Right ventricle myocardium superior (tissue), 1 donor: ENCODE measurements around the gene PHTF1. TPM values are rescaled to one million over a fixed set of nuclear protein-coding genes. Genes with fewer than 3 reads are reported as not detected.

Experiments
- ATAC-seq: fragments of 200-7000 bp; cut with Tn5 transposase; one replicate; pipeline ENCODE4 v1.9.1; 2020; ENCODE audit warnings: mild to moderate bottlenecking; ENCODE audit not compliant: poor library complexity
- DNase-seq: peaks from one replicate; pipeline ENCODE4 v3.0.0-alpha.2; 2020
- intact Hi-C: fragments of 100-400 bp; cut with DNase I; formaldehyde crosslinking; loops from one replicate; pipeline ENCODE4 v1.11.2; 2022
- total RNA-seq: library from RNA; stranded (reverse); fragmentation: NEBNext Ultra II Directional; extraction: Animal tissue kit (Norgen Biotek cat#: 25700); gene quantifications from one replicate; pipeline ENCODE4 v1.2.1, GENCODE V29; 2021
- donor health status: DM: no; HTN: yes; CAD: no; lungs with severe emphysema.

The PHTF1 gene
- total RNA-seq, 1 donor from 2014 or later = 6.5 TPM

DNA sequence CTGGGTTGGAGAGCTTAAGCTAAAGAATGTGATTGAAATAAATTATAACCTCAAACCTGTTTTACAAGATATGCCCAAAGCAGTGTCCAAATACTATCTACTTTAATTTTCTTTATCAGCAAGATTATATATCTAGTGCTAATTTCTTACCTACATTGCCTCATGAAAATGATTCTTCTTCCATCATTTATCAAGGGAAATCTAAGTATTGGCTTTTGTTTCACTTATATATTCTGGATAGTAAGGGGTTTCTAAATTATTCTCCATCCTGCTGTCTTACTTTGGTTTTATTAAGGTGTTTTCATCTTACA lies 81.2 kb downstream of the PHTF1 start:
- intact Hi-C loops = no loop called here
- DNase-seq = no peak
- no peak for ATAC-seq

DNA sequence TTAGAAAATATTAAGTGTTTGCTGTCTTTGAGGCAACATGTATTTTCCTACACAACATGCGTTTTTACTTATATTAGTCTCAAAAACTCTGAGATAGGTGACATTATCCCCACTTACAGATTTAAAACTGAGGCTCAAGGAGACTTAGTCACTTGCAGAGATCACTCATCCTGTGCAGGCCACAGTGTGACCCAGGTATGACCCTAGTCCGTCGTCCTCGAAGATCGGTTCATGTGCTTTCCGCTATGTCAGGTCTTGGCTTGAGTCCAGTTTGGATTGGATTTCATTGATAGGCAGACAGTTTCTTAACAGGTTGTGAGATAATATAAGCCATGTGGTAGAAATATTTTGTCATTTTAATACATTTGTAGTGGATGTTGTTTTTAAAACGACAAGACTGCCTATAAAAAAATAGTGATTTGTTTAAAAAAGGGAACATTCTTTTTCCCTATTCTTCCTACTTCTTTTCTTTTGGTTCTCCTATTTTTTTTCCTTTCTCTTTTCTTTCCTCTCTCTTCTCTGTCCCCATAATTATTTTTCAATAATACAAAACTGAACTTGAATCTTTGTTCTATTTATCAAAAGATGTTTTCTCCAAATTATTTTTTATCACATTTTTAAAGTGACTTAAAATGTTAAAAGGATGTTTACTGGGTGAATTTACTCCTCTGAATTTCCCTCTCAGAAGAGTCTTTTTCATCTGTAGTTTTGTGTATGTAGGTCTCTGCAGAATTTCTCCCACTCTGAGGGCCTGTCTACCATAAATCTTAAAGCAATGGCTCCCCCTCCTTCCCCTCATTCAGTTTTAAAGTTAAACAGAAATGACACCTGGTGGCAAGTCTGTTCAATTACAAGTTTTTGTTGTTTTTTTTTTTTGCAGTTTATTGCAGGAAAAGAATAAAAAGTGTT lies 81.8 kb downstream of the PHTF1 start:
- no peak for DNase-seq
- intact Hi-C loops = loop anchor here (2.0 kb wide), 1 partner anchor 537 kb away; no protein-coding TSS in a partner anchor
- peak; percentile 76 for ATAC-seq

DNA sequence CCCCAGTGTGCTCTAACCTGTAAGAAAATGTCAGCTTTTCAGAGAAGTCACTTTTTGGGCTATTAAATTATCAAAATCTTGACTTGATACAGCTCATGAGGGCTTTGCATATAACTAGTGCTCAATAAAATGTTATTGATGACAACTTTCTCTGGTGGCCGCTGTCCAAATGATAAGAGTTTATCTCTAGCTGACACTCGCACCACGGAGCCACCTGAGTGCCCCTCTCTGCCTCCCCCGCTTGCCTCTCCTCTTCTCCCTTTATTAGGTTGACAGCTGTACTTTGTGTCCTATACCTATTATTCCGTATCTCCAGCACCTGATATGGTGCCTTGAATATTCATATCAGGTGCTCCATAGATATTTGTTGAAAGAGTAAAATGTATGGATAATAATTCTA lies 82.8 kb downstream of the PHTF1 start:
- intact Hi-C loops = loop anchor here (2.0 kb wide), 1 partner anchor 536 kb away; no protein-coding TSS in a partner anchor
- DNase-seq (no peak), ATAC-seq (no peak)

DNA sequence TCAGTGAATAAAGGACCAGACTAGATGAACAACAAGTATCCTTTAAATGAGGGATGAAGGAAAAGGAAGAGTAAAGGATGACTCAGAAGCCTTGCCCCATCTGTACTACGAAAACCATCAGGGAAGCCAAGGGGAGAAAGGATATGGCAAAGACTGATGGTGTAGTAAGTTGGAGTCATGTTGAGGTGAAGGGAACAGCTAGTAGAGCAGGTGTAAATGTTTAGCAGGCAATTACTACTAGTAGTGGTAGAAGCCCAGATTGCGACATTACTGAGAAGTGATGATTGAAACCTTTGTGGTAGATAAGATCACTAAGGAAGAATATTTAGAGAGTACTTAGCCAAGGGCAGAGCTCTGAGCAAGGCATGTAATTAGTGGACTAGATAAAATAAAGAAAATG lies 84.0 kb downstream of the PHTF1 start:
- DNase-seq (no peak), ATAC-seq (no peak)
- intact Hi-C loops = no loop called here

DNA sequence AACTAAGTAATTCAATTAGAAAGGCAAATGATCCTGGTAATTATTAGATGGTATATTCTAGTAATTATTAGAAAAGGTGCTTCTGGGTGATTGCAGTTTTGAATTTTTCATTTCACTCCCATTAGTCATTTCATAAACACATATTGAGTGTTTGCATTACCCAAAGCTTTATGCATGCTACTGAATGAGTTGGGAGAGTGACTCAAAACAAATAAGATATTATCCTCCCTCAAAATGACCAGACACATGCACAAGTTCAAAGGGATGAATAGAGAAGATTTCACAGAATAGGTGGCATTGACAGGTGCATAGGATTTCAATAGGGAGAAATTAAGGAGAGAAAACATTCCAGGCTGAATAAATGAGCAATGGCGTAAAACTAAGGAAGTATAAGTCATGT lies 84.7 kb downstream of the PHTF1 start:
- intact Hi-C loops = no loop called here
- ATAC-seq (no peak), DNase-seq (no peak)

DNA sequence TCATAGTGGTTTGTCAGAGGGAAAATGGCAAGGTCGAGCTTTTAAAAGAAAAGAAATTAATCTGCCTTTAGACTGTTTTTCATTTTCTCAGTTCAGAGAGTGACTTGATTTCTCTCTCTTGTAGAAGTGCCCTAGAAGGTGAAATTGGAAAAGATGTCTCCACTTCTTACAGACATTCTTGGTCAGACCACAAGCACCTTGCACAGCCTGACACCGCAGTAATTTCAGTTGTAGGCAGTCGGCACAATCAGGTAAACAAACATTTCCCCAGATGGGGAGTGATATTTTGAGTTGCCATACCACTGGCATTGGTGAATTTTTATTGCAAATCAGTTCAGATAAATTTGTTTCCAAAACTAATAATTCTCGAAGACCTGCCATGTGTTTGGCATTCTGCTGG lies 86.8 kb downstream of the PHTF1 start:
- no peak for DNase-seq
- intact Hi-C loops = no loop called here

DNA sequence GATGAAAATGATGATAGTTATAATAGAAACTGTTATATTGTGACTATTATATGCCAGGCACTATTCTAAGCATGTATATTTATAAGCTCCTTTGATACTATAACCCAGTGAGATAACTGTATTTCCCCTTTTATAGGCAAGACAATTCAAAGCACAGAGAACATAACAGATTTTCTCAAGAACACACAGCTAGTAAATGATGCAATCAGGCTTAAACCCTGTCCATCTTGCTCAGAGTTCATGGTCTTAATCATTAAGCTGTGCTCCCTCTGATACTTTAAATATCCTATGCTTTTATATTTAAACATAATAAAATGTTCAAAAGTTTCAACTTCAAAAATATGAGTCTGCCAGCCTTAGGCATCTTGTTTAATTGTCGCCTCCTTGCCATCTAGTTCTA lies 88.6 kb downstream of the PHTF1 start:
- DNase-seq (no peak), ATAC-seq (no peak)
- intact Hi-C loops = no loop called here

More for the DNA sequence above, 86.8 kb downstream of the PHTF1 start:
- ATAC-seq = no peak

DNA sequence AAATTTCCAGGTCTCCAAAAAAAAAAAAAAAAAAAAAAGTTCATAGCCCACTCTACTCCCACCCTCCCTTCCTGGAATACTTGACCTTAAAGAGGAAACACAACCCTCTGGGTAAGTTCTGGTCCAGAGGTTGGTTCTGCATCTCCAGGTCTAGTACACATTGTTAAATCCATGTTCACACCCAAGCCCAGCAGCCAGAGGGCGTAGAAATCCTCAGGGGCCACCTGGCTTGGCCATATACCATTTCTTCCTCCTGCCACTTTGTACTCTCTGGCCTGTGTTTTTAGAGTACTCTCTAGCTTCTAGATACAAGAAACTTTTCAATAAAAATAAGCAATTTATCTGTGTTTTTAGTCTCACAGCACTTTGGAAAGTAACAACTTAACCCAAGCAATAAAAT lies 89.3 kb downstream of the PHTF1 start:
- intact Hi-C loops = no loop called here
- DNase-seq (no peak), ATAC-seq (no peak)

DNA sequence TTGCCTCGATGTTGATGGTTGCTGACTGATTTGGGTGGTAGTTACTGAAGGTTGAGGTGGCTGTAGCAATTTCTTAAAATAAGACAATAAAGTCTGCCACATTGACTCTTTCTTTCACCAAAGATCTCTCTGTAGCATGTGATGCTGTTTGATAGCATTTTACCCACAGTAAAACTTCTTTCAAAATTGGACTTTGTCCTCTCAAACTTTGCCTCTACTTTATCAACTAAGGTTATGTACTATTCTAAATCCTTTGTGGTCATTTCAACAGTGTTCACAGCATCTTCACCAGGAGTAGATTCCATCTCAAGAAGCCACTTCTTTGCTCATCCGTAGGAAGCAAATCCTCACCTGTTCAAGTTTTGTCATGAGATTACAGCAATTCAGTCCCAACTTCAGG lies 93.2 kb downstream of the PHTF1 start:
- intact Hi-C loops = no loop called here
- no peak for ATAC-seq
- no peak for DNase-seq

DNA sequence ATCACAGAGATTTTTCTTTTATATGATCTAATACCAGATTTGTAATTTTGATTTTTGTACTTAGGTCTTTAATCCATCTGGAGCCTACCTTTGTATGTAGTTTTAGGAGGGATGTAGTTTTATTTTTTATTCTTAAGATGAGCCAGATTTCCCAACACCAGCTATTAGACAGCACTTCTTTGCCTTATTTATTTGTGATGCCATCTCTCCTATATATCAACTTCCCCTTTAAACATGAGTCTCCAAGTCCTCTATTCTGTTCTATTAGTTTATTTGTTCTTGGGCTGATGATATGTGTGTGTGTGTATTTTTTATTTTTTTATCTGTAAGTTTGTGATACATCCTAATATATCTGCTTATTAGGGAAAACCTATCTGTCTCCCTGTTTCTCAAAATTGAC lies 94.2 kb downstream of the PHTF1 start:
- DNase-seq (no peak), ATAC-seq (no peak)
- intact Hi-C loops = no loop called here

DNA sequence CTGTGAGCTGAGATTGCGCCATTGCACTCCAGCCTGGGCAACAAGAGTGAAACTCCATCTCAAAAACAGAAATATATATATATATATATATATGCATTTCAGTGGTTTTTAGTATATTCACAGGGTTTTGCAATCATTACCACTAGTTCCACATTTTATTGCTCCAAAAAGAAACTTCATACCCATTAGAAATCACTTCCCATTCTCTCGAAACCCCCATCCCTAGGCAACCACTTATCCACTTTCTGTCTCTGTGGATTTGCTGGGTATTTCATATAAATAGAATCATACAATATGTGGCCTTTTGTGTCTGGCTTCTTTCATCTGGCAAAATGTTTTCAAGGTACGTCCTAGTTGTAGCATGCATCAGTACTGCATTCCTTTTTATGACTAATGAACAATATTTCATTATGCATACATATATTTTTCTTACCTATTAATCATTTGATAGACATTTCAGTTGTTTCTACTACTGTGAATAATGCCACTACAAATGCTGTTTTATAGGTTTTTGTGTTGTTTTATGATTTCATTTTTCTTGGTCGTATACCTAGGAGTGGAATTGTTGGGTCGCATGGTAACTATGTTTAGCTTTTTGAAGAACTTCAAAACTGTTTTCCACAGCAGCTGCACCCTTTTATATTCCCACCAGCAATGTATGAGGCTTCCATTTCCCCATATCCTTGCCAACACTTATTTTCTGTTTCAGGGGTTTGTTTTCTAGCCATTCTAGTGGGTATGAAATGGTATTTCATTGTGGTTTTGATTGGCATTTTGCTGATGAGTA lies 95.9 kb downstream of the PHTF1 start:
- DNase-seq (no peak), ATAC-seq (no peak)
- intact Hi-C loops = no loop called here

DNA sequence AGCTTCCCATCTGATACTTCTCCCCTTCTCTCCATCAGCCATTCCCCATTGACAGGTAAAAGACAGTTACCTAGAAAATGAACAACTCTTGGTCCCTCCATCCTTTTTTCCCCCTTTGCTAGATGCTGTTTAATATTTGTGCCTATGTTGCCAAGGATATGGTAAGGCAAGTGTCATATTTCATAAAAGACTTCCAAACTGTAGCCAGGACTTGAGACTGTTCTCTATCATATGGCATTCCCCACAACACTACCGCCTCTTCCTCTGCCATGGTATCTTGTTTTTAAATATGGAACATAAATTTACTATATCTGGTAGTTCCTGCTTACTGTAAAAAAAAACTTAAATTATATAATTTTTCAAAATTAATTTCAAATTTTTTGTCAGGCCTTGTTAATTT lies 97.2 kb downstream of the PHTF1 start:
- DNase-seq = no peak
- intact Hi-C loops = no loop called here
- ATAC-seq = no peak

DNA sequence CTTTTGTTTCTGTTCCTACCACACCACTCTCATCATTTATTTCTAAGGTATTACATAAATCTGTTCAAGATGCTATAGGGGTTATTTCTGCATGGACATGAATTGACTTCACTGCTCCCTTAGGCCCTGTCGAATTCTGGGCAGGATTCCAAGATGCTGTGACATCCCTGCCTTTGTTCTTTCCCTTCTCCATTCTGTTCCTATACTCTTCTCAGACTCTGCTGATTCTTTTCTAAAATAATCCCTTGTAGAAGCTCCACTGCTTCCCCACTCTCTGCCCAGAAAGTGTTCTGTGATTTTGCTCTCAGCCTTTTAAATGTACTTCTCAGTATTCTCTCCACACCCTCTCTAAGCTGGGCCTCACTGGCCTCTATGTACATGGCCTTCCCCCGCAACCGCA lies 99.2 kb downstream of the PHTF1 start:
- intact Hi-C loops = no loop called here
- no peak for ATAC-seq
- DNase-seq = no peak

DNA sequence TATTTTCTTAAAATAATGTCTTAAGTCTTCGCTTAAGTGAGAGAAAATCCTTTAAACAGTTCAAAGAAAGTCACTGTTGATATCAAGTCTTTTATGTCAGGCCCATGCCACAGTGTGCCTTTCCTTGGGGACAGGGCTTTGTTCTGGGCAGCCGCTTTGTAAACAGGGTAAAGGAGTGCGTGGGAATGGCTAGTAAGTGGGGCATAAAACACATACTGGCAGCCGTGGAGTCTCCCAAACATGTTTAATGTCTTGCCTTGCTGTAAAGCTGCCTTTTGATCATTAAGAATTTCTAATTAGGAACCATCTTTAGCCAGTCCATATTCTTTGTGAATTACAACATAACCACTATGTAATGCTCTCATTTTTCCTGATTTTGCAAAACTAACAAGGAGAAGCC lies 99.7 kb downstream of the PHTF1 start:
- DNase-seq = no peak
- ATAC-seq = no peak
- intact Hi-C loops = no loop called here

DNA sequence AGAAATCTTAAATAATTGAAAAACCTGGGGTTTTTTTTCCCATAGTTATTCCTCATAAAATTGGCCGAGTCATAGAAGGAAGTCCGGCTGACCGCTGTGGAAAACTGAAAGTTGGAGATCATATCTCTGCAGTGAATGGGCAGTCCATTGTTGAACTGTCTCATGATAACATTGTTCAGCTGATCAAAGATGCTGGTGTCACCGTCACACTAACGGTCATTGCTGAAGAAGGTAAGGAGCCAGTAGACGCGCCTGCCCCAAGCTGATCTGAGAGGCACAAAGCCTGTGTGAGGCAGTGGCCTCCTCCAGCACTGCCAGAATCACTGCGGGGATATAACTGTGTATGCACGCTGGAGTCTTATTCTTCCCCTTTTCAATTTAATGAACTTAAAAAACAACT lies 100.3 kb downstream of the PHTF1 start:
- no peak for DNase-seq
- intact Hi-C loops = no loop called here
- ATAC-seq = no peak

DNA sequence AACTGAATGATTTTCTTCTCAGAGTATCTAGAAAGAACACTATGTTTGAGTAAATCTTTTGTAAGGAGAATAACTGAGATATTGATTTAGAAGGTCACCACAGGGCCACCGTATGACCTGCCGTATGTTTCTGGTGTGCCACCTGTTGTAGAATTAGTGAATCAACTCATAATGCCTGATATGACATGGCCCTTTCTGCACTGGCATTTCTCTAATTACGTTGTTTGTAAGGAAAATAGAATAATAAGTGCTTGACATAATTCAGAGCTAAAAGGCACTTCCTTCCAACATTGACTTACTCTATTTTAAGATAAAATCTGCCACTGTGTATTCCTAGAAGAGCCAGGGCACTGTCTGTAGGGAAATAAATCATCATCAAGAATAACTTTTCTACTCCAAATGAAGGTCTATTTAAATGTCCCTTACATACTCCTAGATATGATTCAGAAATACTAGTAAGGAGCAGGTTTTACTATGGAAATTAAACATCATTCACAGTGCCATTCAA lies 101.7 kb downstream of the PHTF1 start:
- DNase-seq (no peak), ATAC-seq (no peak)
- intact Hi-C loops = no loop called here

DNA sequence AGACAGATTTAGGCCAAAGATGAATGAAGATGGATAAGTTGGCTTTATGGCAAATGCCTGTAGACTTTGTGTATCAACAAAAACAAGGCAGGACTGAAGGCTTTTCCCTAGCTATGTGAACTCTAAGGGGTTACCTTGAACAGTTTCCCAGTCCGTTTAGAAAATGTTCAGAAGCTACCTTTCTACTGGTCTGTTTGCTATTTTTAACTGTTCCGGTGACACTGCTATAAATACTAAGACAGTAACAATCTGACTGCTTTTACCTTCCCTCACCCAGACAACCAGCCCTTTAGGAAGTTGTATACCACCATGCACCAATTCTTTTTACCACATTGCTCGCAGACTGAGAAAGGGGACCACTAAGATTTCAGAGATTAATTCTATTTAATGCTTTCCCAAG lies 102.2 kb downstream of the PHTF1 start:
- peak; percentile 80 for ATAC-seq

DNA sequence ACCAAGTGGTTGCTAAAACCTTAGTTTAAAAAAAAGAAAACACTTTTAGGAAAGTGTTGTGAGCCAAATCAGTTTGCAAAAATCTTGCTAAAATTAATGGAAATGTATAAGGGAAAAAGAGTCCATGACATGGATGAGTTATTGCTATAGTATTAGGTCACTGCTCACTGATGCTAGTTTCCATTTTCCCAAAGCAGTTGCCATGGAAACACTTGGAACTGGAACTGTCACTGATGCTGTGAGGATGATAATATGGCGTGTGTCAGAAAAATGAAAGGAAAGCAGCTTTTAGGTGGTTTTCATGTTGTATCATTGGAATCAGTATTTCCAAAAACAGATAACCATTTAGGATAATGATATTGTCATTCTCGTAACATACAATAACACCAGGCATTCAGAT lies 104.4 kb downstream of the PHTF1 start:
- intact Hi-C loops = no loop called here
- ATAC-seq = no peak
- DNase-seq = no peak

More for the DNA sequence above, 102.2 kb downstream of the PHTF1 start:
- intact Hi-C loops = no loop called here
- DNase-seq = no peak

DNA sequence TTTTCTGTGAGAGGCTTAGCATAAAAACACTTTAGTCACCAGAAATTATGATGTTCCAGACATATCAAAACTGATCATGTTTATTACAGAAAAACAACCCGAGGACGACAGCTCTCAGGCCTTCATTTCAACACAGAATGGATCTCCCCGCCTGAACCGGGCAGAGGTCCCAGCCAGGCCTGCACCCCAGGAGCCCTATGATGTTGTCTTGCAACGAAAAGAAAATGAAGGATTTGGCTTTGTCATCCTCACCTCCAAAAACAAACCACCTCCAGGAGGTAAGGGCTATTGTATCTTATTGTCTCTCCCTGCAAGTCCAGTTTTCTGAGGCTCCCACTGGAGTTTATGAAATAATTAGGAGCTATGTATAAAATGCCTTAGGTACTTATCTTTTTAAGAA lies 105.5 kb downstream of the PHTF1 start:
- DNase-seq = no peak
- ATAC-seq = no peak
- intact Hi-C loops = no loop called here

DNA sequence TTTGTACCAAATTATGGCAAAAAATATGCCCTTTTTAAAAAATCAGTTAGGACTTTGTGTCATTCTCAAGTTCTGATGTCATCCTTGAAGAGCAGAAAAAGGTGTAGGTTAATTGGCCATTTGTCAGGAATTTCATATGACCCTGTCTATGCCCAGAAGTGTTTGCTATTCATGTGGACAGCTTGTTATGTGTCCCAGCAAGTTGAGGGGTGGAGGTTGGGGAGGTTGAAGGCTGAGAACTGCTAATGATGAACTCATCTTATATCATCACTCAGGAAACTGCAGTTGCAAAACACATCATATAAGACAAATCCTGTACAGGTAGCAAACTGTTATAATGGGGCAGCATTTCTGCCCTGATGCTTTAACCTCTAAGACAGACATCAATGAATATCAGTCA lies 106.5 kb downstream of the PHTF1 start:
- DNase-seq (no peak), ATAC-seq (no peak)
- intact Hi-C loops = no loop called here
